Fibroblast of skin of left biceps (primary cell): ENCODE results near the gene HSPA4.
"Not testable (repeated sequence)": the region's sequence is repeated elsewhere in the genome, so short reads cannot be mapped to it uniquely, and the experiment has no call there.

Source experiments
- DNase-seq, 2 experiments: peaks; one replicate each; pipeline ENCODE4 v3.0.0-alpha.2; 2013; ENCODE audit warnings: low read depth in 2 of 2

HSPA4 gene

GRCh38 chr5:133051542-133052316 lies at the start of gene HSPA4:
TSS of gene HSPA4 (plus strand) at chr5:133052013. CDS start at chr5:133052251, 238 bp downstream.
- peak; percentile 96 for DNase-seq

GRCh38 chr5:133006653-133007052 lies 45.2 kb upstream of the HSPA4 start:
- DNase-seq: no peak

- DNase-seq: not testable (repeated sequence)
Measured at GRCh38 chr5:133008455-133008854, 43.4 kb upstream of the HSPA4 start.

GRCh38 chr5:133015466-133015865 lies 36.3 kb upstream of the HSPA4 start:
- no peak for DNase-seq

GRCh38 chr5:133017964-133018363 lies 33.8 kb upstream of the HSPA4 start:
- DNase-seq: no peak

GRCh38 chr5:133019471-133019870 lies 32.3 kb upstream of the HSPA4 start:
- DNase-seq: not testable (repeated sequence)

GRCh38 chr5:133025804-133026663 lies 25.8 kb upstream of the HSPA4 start, which contains the start of gene ZCCHC10:
TSS of gene ZCCHC10 (minus strand) at chr5:133026549. CDS start at chr5:133026537, 12 bp downstream.
- peak; percentile 77 to 78 for DNase-seq

GRCh38 chr5:133026664-133027153 lies 25.1 kb upstream of the HSPA4 start:
- DNase-seq: no peak

- DNase-seq: no peak
Measured at GRCh38 chr5:133029416-133029815, 22.4 kb upstream of the HSPA4 start.

GRCh38 chr5:133030343-133031005 lies 21.3 kb upstream of the HSPA4 start:
- DNase-seq: no peak

GRCh38 chr5:133032852-133033742 lies 18.7 kb upstream of the HSPA4 start:
- no peak for DNase-seq

GRCh38 chr5:133034064-133034463 lies 17.7 kb upstream of the HSPA4 start:
- no peak for DNase-seq

GRCh38 chr5:133035224-133035623 lies 16.6 kb upstream of the HSPA4 start:
- DNase-seq: no peak

- DNase-seq: not testable (repeated sequence)
Measured at GRCh38 chr5:133036677-133037076, 15.1 kb upstream of the HSPA4 start.

- DNase-seq: no peak
Measured at GRCh38 chr5:133041157-133041784, 10.5 kb upstream of the HSPA4 start.

- no peak for DNase-seq
Measured at GRCh38 chr5:133041910-133042309, 9.9 kb upstream of the HSPA4 start.

GRCh38 chr5:133046560-133046959 lies 5.3 kb upstream of the HSPA4 start:
- DNase-seq: not testable (repeated sequence)

- no peak for DNase-seq
Measured at GRCh38 chr5:133047404-133047803, 4.4 kb upstream of the HSPA4 start.

- no peak for DNase-seq
Measured at GRCh38 chr5:133048993-133049725, 2.7 kb upstream of the HSPA4 start.

GRCh38 chr5:133049726-133050048 lies 2.1 kb upstream of the HSPA4 start:
- no peak for DNase-seq
